DOHH2 (cell line): ENCODE data around the gene CCDC120.

Experiments
- H3F3A ChIP-seq: fragments of 200-600 bp; sonication (generic), shearing (Covaris generic); 2 replicates; pipeline ENCODE4 v1.6.0; 2016; ENCODE audit warnings: antibody characterized with exemption, mild to moderate bottlenecking; ENCODE audit not compliant: control insufficient read depth, insufficient read depth
- H3K27ac ChIP-seq: fragments of 200-600 bp; sonication (generic); 2 replicates; pipeline ENCODE4 v1.5.1; 2014; ENCODE audit warnings: low read depth, mild to moderate bottlenecking, low read length, moderate library complexity
- H3K27me3 ChIP-seq: fragments of 200-600 bp; sonication (generic); 2 replicates; pipeline ENCODE4 v1.6.1; 2014; ENCODE audit warnings: mild to moderate bottlenecking, low read length, mixed read lengths; ENCODE audit not compliant: control insufficient read depth
- H3K36me3 ChIP-seq: fragments of 200-600 bp; sonication (generic); 2 replicates; pipeline ENCODE4 v1.6.1; 2014; ENCODE audit warnings: mild to moderate bottlenecking, low read length, moderate library complexity, mixed read lengths; ENCODE audit not compliant: control insufficient read depth
- H3K4me1 ChIP-seq: fragments of 200-600 bp; sonication (generic); 2 replicates; pipeline ENCODE4 v1.6.1; 2014; ENCODE audit warnings: mild to moderate bottlenecking, low read length, mixed read lengths; ENCODE audit not compliant: control insufficient read depth
- H3K4me2 ChIP-seq: fragments of 200-600 bp; sonication (generic); 2 replicates; pipeline ENCODE4 v1.6.0; 2014; ENCODE audit warnings: mild to moderate bottlenecking, low read length, moderate library complexity
- H3K4me3 ChIP-seq: fragments of 200-600 bp; sonication (generic); 2 replicates; pipeline ENCODE4 v1.5.1; 2014; ENCODE audit warnings: mild to moderate bottlenecking, low read length, mixed read lengths
- H3K79me2 ChIP-seq: fragments of 200-600 bp; sonication (generic); 2 replicates; pipeline ENCODE4 v1.6.1; 2014; ENCODE audit warnings: mild to moderate bottlenecking, low read length, mixed read lengths; ENCODE audit not compliant: control insufficient read depth
- H3K9me2 ChIP-seq: fragments of 200-600 bp; sonication (generic); replicated peaks from 2 replicates; pipeline ENCODE4 v1.6.1; 2014; ENCODE audit warnings: mild to moderate bottlenecking, low read length, mixed read lengths; ENCODE audit not compliant: control insufficient read depth
- H3K9me3 ChIP-seq: fragments of 200-600 bp; sonication (generic); 2 replicates; pipeline ENCODE4 v1.6.1; 2014; ENCODE audit warnings: antibody characterized with exemption, low read length, mixed read lengths; ENCODE audit not compliant: control insufficient read depth, insufficient read depth
- H4K20me1 ChIP-seq: fragments of 200-600 bp; sonication (generic); 2 replicates; pipeline ENCODE4 v1.6.0; 2014; ENCODE audit warnings: low read depth, mild to moderate bottlenecking, antibody characterized with exemption, low read length, moderate library complexity; ENCODE audit not compliant: control insufficient read depth, insufficient read depth
- EZH2phosphoT487 ChIP-seq: fragments of 200-600 bp; sonication (generic); IDR thresholded peaks from 2 replicates; pipeline ENCODE4 v1.6.1; 2017; ENCODE audit warnings: borderline replicate concordance, mild to moderate bottlenecking, antibody characterized with exemption, low read length, moderate library complexity, mixed read lengths
- TF ChIP-seq, protein P1 (sequence below): fragments of 200-600 bp; sonication (generic); IDR thresholded peaks from one replicate; pipeline ENCODE4 v1.5.1; 2014; ENCODE audit warnings: antibody characterized with exemption, mild to moderate bottlenecking, low read depth, low read length; ENCODE audit not compliant: poor library complexity, severe bottlenecking

Gene CCDC120

DNA sequence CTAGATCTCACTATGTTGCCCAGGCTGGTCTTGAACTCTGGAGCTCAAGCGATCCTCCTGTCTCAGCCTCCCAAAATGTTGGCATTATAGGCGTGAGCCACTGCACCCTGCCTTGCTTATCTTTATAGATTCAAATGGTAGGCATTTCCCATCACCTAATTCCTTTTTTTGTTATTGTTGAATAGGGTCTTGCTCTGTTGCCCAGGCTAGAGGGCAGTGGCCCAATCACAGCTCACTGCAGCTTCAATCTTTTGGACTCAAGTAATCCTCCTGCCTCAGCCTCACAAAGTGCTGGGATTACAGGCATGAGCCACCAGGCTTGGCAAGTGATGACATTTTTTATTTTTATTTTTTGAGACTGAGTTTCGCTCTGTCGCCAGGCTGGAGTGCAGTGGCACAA, 37.6 kb downstream of the CCDC120 start:
- Histone ChIP-seq H3K36me3 (no peaks in the 10 kb centered on the region), H3K9me2 (no peaks in the 10 kb centered on the region), H3K27ac (no peak overlapping the region), H3K4me1 (peaks cover 7% of the 10 kb centered on the region; the same call in 1 of the 2 replicates), H4K20me1 (no peaks in the 10 kb centered on the region), H3K4me3 (no peak overlapping the region), H3K9me3 (no peaks in the 10 kb centered on the region), H3K4me2 (no peak overlapping the region), H3F3A (0 out of 2 replicates have a peak, but pooled peaks cover 2% of the 10 kb centered on the region), H3K79me2 (peaks cover 25% of the 10 kb centered on the region), H3K27me3 (no peaks in the 10 kb centered on the region)
- TF ChIP-seq EZH2phosphoT487: no peak

DNA sequence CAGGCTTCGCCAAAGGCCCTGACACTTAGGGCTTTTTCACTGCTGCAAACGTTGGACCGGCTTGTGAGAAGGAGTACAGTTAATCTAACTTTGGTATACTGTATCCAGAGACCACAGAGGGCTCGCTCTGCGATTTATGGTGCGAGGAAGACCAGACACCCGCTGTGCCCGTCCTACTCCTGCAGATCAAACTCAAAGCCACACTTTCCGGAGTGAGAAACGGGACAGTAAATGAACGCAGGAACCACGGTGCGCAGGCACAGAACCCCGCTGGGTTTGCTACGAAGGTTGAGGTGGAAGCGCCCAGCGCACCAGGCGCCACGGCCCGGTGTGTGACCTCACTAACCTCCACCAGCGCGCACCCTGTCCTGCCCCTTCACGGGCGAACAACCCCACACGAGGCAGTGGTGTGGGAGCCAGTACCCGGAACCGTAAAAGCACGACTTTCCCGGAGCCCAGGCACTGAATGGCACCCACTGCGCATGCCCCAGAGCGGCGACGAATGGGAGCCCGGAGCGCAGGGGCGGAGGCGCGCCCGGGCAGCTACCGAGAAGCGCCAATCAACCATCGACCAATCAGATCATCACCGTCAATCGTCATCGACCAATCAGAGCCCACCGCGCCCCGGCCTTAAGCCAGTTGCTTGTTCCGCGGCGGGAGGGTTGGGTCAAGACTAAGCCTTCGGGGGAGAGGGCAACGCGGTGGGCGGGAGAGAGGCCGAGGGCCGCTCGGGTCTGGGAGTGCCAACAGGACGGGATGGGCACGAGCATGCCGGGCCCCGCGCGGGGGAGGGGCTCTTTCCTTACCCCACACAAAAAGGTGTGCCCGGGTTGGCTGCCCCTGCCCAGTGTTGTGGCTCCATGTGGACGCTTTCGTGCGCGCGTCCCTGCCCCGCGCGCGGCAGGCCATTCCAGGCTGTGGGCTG, 42.2 kb downstream of the CCDC120 start:
- peak overlapping the region; percentile 96 for H3K4me3 ChIP-seq
- H3K9me3 ChIP-seq: no peaks in the 10 kb centered on the region
- peaks cover 12% of the 10 kb centered on the region for H3K4me1 ChIP-seq
- H3F3A ChIP-seq: 0 out of 2 replicates have a peak, but pooled peaks cover 2% of the 10 kb centered on the region
- H3K36me3 ChIP-seq: no peaks in the 10 kb centered on the region
- H3K79me2 ChIP-seq: peaks cover 24% of the 10 kb centered on the region
- peak overlapping the region; percentile 88 for H3K4me2 ChIP-seq
- no peak for TF ChIP-seq EZH2phosphoT487
- TF ChIP-seq, protein P1, sequence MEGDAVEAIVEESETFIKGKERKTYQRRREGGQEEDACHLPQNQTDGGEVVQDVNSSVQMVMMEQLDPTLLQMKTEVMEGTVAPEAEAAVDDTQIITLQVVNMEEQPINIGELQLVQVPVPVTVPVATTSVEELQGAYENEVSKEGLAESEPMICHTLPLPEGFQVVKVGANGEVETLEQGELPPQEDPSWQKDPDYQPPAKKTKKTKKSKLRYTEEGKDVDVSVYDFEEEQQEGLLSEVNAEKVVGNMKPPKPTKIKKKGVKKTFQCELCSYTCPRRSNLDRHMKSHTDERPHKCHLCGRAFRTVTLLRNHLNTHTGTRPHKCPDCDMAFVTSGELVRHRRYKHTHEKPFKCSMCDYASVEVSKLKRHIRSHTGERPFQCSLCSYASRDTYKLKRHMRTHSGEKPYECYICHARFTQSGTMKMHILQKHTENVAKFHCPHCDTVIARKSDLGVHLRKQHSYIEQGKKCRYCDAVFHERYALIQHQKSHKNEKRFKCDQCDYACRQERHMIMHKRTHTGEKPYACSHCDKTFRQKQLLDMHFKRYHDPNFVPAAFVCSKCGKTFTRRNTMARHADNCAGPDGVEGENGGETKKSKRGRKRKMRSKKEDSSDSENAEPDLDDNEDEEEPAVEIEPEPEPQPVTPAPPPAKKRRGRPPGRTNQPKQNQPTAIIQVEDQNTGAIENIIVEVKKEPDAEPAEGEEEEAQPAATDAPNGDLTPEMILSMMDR: no peak
- no peaks in the 10 kb centered on the region for H4K20me1 ChIP-seq
- H3K9me2 ChIP-seq: no peaks in the 10 kb centered on the region
- H3K27me3 ChIP-seq: no peaks in the 10 kb centered on the region
- H3K27ac ChIP-seq: peak overlapping the region; percentile 94

DNA sequence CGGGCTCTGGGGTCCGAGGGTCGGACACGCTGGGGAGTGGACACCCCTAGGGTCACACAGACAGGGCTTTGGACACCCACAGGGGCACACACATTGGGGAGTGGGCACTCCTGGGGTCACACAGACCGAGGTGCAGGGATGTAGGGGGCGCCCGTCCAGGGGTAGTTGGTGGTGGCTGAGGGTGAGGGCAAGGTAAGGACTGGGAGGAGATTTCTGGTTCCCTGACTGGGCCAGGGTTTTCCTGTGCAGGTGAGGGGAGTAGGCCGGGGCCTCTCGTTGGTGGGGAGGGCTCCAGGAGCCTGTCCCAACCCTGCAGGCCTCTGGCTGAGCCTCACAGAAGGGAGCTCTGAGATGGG, 42.8 kb downstream of the CCDC120 start:
- Histone ChIP-seq H3K27ac (peak overlapping the region; percentile 50), H3K4me2 (peak overlapping the region; percentile 88), H3F3A (0 out of 2 replicates have a peak, but pooled peaks cover 2% of the 10 kb centered on the region)

More for the DNA sequence above, 42.8 kb downstream of the CCDC120 start:
- H3K36me3 ChIP-seq: no peaks in the 10 kb centered on the region
- peaks cover 12% of the 10 kb centered on the region for H3K4me1 ChIP-seq
- no peaks in the 10 kb centered on the region for H3K9me3 ChIP-seq
- H3K27me3 ChIP-seq: no peaks in the 10 kb centered on the region
- peaks cover 21% of the 10 kb centered on the region for H3K79me2 ChIP-seq
- TF ChIP-seq, protein P1: peak; percentile 69
- no peak for TF ChIP-seq EZH2phosphoT487
- no peaks in the 10 kb centered on the region for H4K20me1 ChIP-seq
- H3K9me2 ChIP-seq: no peaks in the 10 kb centered on the region
- peak overlapping the region; percentile 96 for H3K4me3 ChIP-seq
